GM19455 (cell line): ENCODE results near the gene FBXL20.
"Not testable (repeated sequence)": the region's sequence is repeated elsewhere in the genome, so short reads cannot be mapped to it uniquely, and the experiment has no call there.

Experiments used
- ATAC-seq: cut with Tn5 transposase; IDR thresholded peaks from one replicate; pipeline ENCODE4 v1.9.1; 2021; ENCODE audit not compliant: unreplicated experiment

The FBXL20 gene

GRCh38 chr17:39261286-39261685 is 140.1 kb downstream of the FBXL20 start:
- no peak for ATAC-seq

GRCh38 chr17:39252788-39253460 is 148.5 kb downstream of the FBXL20 start:
- ATAC-seq, result no peak

DNA sequence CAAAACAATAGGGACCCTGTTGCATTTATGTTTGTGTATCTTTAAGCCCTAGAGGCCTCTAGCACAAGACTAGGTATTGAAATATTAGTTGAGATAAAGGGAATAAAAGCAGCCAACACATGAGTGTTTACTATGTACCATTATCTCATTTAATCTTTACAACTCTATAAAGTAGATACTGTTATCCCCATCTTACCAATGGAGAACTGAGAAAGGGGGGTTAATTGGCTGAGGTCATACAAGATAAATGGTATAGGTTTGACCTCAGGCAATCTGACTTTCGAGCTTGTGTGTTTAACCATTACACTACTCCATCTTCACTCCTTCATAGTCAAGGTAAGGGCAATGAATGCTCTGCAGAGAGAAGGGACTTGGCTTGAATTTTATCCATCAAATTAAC is 149.4 kb downstream of the FBXL20 start:
- ATAC-seq, result no peak

GRCh38 chr17:39250076-39250475 is 151.3 kb downstream of the FBXL20 start:
- not testable (repeated sequence) for ATAC-seq

DNA sequence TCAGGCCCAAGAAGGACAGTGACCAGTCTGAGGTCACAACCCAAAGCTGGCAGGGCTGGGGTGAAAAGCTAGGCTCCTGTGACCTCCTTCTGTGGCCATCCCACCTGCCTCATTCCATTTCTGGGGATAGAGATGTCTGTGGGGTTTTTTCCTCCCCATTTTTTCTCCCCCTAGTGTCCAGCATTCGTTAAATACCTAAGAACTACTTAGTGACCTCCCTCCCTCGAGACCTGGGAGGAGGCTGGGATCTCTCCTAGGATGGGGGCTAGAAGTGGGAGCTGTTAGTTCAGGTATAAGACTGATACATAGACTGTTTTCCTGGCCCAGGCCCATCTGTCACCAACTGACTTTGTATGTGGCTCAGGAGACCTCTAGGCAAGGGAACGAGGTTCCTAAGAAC is 155.2 kb downstream of the FBXL20 start:
- no peak for ATAC-seq

DNA sequence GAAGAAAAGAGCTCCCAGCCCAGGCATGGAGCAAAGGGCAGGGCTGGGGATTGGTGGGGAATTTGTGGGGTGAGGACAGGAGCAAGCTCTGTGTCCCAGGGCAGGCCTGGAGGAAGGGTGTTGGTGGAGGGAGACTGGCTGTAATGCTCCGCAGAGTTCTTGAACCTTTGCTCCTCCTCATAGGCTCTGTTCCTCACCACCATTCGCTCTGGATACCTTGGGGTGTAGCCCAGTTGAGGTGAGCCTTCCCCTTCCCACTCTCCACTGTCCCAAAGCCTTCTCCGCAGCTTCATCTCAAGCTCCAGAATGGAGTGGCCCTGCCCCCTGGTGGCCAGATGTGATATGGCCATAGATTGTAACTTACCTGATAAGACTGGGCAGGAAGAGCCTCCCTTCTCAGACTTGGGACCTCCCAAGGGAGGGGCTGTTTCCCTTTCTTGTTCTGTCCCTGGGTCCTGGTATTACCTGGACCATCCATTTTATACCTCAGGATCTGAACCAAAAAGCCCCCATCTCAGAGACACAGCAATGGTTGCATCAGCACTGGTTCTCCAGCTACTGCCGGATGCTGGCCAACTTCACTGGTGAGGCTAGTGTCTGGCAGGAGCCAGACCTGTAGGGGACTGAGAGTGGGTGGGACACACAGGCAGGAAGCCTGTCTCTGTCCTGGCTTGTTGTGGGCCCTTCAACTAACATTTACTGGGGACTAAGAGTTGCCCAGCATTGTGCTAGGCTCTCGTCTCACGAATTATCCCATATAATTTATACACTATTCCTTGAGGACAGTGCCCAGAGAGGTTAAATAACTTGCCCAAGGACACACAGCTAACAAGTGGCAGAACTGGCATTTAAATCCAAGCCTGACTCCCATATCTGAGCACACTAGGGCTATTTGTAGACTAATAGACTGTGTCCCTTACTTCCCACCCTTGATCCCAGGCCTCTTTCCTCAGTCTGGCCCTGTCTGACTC is 156.5 kb downstream of the FBXL20 start:
- no peak for ATAC-seq

DNA sequence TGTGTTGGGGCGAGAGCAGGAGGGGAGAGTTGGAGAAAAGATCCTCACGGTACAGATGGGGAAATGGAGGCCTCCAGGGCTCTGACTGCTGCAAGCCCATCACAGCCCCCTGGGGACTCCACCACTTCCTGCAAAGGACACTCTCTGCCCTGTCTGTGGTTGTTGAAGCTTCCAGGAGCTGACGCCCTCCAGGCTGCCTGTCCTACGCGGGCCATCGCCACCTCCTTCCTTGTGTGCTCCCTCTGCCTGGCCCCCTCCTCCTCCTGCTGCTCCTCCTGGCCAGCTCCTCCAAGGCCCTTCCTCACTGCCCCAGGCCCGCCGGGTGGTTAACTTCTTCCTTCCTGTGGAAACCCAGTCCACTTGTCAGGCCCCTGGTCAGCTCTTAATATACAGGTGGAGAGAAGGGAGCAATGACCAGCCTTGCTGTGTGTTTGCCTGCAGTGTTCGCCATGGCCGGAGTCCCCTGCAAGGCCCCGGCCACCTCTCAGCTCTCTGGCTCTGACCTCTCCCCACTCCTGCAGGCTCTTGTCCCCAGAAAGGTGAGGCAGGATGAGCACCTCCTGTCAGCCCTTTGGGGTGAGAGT is 157.3 kb downstream of the FBXL20 start:
- ATAC-seq, result no peak

- ATAC-seq, result no peak
Measured at GRCh38 chr17:39243155-39243554, 158.3 kb downstream of the FBXL20 start.

- no peak for ATAC-seq
Measured at GRCh38 chr17:39240631-39241030, 160.8 kb downstream of the FBXL20 start.

DNA sequence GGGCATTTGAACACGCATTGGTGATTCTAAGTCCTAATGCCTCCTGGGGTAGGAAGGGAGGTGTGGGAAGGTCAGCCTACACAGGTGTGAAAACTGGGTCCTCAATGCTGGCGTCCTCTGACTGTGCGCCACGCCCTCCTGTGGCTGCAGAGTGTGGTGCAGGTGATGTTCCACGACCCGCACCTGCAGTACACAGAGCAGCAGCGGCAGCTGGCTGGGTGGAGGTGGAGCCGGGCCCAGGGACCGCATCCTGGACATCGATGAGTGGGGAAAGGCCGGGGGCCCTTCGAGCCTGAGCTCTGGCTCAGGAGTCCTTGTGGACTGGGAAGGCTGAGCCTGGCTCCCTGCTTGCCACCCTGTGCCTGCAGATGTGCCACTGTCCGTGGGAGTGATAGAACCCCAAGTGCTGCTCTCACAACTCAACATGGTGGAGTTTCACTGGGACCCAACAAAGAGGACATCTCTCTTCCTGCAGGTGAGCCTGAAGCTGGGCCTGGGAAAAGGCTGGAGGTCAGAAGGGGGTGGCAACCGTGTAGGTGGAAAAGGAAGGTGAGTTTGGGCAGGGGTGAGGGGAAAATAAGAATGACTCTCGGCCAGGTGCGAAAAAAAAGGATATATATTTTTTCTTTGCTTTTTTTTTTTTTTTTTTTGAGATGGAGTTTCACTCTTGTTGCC is 161.6 kb downstream of the FBXL20 start:
- no peak for ATAC-seq

DNA sequence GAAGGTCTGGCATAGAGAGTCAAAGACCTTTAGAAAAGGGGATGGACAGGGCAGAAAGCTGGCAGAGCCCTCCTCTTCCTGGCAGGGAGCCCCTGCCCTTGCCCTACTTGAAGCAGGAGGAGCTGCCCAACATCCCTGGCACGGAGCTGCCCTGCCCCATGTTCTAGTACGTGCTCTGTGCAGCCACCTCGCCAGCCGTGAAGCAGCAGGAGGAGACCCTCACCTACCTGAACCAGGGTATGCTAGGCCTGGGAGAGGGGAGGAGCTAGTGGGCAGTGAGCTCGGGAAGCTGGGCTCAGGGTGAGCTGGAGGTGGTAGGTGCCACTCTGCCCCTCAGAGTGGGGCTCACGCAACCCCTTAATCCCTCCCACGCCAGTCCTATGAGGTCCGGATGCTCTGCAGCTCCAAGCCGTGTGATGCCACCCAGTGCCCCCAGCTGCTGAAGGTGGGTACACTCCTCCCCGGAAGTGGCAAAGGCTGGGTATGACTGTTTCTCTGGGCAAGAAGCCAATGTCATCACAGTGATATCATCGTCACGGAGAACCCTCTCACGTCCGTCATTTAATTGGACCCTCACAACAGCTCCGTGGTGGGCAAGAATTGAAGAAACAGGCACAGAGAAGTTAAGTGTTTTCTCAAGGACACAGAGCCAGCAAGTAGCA is 163.0 kb downstream of the FBXL20 start:
- ATAC-seq, result no peak

DNA sequence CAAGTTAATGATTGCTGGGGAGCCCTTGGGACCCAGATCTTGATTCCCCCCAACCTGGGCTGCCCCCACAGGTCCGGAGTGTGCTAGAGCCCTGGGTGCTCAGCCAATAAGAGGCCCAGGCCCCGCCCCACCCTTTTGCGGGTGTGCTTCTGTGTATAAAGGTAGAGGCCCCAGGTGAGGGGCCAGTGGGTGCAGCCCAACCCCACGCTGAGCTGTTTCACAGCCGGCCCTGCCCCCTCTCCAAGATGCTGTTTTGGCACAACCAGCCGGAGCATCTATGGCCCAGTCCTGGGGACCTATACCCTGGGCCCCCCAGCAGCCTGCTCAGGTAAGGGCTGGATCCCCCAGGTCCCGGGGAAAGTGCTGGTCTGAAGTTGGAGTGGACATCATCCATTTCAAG is 163.8 kb downstream of the FBXL20 start:
- ATAC-seq, result no peak

DNA sequence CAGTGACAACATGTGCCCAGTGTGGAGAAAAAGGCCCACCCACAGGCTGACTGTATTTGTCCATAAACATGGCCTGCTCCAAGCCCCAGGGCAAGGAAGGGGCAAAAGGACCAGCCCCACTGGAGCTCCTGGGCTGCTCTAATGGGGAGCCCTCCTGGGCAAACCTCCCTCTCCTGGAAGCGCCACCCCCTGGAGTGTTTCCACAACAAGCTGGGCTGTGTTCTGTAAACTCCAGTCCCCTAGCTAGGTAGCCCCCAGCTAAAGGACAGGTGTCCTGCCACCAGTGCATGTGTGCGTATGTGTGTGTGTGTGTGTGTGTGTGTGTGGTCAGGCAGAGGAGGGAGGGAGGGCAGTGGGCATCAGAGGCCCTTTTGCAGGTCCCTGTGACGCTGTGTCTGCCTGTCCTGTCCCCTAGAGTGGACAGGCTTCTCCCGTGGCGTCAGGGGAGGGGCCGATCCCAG is 164.4 kb downstream of the FBXL20 start:
- ATAC-seq, result no peak

DNA sequence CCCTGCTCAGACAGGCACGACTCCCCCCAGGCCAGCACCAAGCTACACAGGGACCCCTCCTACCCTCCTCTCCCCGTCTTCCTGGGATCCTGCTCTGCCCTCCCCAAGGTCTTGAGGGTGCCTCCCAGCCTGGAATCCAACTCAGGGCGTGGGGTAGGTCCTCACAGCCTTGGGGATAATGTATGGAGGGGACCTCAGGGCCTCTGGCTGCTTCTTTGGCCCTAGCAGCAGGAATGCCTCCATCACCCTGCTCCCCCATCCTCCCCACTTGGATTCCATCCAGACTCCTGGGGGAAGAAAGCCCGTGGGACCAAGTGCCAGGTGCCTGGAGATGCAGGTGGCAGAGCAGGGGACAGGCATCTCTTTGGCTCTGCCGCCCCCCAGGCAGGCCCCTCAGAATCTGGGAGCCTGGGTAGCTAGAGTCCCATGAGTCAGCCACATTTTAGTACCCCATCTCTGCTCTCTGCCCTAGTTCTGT is 164.9 kb downstream of the FBXL20 start:
- no peak for ATAC-seq

GRCh38 chr17:39235555-39236449 is 165.6 kb downstream of the FBXL20 start:
- no peak for ATAC-seq

GRCh38 chr17:39231591-39232551 is 169.6 kb downstream of the FBXL20 start:
- no peak for ATAC-seq

- no peak for ATAC-seq
Measured at GRCh38 chr17:39231091-39231561, 170.3 kb downstream of the FBXL20 start.

DNA sequence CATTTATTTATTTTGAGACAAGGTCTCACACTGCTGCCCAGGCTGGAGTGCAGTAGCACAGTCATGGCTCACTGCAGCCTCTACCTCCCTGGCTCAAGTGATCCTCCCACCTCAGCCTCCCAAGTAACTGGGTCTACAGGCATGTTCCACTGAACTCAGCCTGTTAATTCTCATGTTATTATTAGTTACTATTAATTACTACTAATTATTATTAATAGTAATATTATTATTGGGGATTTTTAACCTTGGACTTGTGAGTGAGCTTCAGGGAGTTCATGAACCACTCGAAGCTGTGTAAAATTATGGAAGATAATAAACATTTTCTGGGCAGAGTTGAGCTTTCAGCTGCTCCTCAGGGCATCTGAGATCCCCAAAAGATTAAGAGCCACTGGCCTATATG is 171.1 kb downstream of the FBXL20 start:
- ATAC-seq, result no peak
